GOT3 (cell line): ENCODE measurements around the gene ANO2.

ENCODE experiments used
- DNase-seq: peaks from one replicate; lab custom pipeline; 2025; ENCODE audit warnings: mixed read lengths; lab: John Stamatoyannopoulos, UW

ANO2 gene

GRCh38 chr12:5723711-5724252 lies 221.3 kb downstream of the ANO2 start:
- DNase-seq = no peak

- DNase-seq = no peak
These were observed 222.0 kb downstream of the ANO2 start for GRCh38 chr12:5723071-5723470.

- no peak for DNase-seq
These were observed 224.6 kb downstream of the ANO2 start for GRCh38 chr12:5720381-5721005.

GRCh38 chr12:5718680-5719079 lies 226.4 kb downstream of the ANO2 start:
- no peak for DNase-seq

GRCh38 chr12:5718073-5718472 lies 227.0 kb downstream of the ANO2 start:
- no peak for DNase-seq

- DNase-seq = no peak
These were observed 228.1 kb downstream of the ANO2 start for GRCh38 chr12:5716976-5717375.

GRCh38 chr12:5716201-5716600 lies 228.9 kb downstream of the ANO2 start:
- DNase-seq = no peak

GRCh38 chr12:5715021-5715420 lies 230.0 kb downstream of the ANO2 start:
- DNase-seq = no peak

- no peak for DNase-seq
These were observed 231.4 kb downstream of the ANO2 start for GRCh38 chr12:5713599-5714081.

- DNase-seq = no peak
These were observed 234.7 kb downstream of the ANO2 start for GRCh38 chr12:5710260-5710878.

GRCh38 chr12:5708371-5708770 lies 236.7 kb downstream of the ANO2 start:
- DNase-seq = no peak

- no peak for DNase-seq
These were observed 238.8 kb downstream of the ANO2 start for GRCh38 chr12:5706247-5706646.

- DNase-seq = no peak
These were observed 239.3 kb downstream of the ANO2 start for GRCh38 chr12:5705791-5706190.

- no peak for DNase-seq
These were observed 250.2 kb downstream of the ANO2 start for GRCh38 chr12:5694759-5695409.

- no peak for DNase-seq
These were observed 252.2 kb downstream of the ANO2 start for GRCh38 chr12:5692850-5693249.

GRCh38 chr12:5691943-5692342 lies 253.1 kb downstream of the ANO2 start:
- DNase-seq = no peak

- no peak for DNase-seq
These were observed 254.8 kb downstream of the ANO2 start for GRCh38 chr12:5690240-5690639.

- no peak for DNase-seq
These were observed 255.3 kb downstream of the ANO2 start for GRCh38 chr12:5689773-5690172.

- DNase-seq = no peak
These were observed 256.8 kb downstream of the ANO2 start for GRCh38 chr12:5688226-5688625.

- no peak for DNase-seq
These were observed 259.1 kb downstream of the ANO2 start for GRCh38 chr12:5685935-5686334.

GRCh38 chr12:5684989-5685388 lies 260.1 kb downstream of the ANO2 start:
- no peak for DNase-seq

GRCh38 chr12:5682581-5682980 lies 262.5 kb downstream of the ANO2 start:
- DNase-seq = no peak

- no peak for DNase-seq
These were observed 266.9 kb downstream of the ANO2 start for GRCh38 chr12:5678176-5678575.
